HG02642 (cell line): ENCODE data around the gene KSR2.
"Not testable (repeated sequence)": the region's sequence is repeated elsewhere in the genome, so short reads cannot be mapped to it uniquely, and the experiment has no call there.

Source experiments
- ATAC-seq: cut with Tn5 transposase; IDR thresholded peaks from one replicate; pipeline ENCODE4 v1.9.1; 2021; ENCODE audit warnings: mild to moderate bottlenecking; ENCODE audit not compliant: unreplicated experiment, poor library complexity

The KSR2 gene

GRCh38 chr12:117861691-117862090, 107.1 kb downstream of the KSR2 start:
- ATAC-seq, result no peak

- ATAC-seq, result not testable (repeated sequence)
Observed at GRCh38 chr12:117860787-117861290, 108.0 kb downstream of the KSR2 start.

GRCh38 chr12:117860111-117860510, 108.7 kb downstream of the KSR2 start:
- no peak for ATAC-seq

- ATAC-seq, result no peak
Observed at GRCh38 chr12:117857632-117858612, 110.9 kb downstream of the KSR2 start.

GRCh38 chr12:117857139-117857538, 111.7 kb downstream of the KSR2 start:
- ATAC-seq, result not testable (repeated sequence)

GRCh38 chr12:117855165-117855564, 113.6 kb downstream of the KSR2 start:
- ATAC-seq, result no peak

- ATAC-seq, result no peak
Observed at GRCh38 chr12:117854339-117855012, 114.3 kb downstream of the KSR2 start.

GRCh38 chr12:117853600-117853999, 115.2 kb downstream of the KSR2 start:
- no peak for ATAC-seq

- ATAC-seq, result no peak
Observed at GRCh38 chr12:117850048-117850447, 118.7 kb downstream of the KSR2 start.

GRCh38 chr12:117847371-117847770, 121.4 kb downstream of the KSR2 start:
- no peak for ATAC-seq

- no peak for ATAC-seq
Observed at GRCh38 chr12:117845271-117845904, 123.4 kb downstream of the KSR2 start.

- ATAC-seq, result no peak
Observed at GRCh38 chr12:117844114-117844830, 124.5 kb downstream of the KSR2 start.

- ATAC-seq, result no peak
Observed at GRCh38 chr12:117842630-117843029, 126.2 kb downstream of the KSR2 start.

- ATAC-seq, result no peak
Observed at GRCh38 chr12:117842220-117842619, 126.6 kb downstream of the KSR2 start.

GRCh38 chr12:117837737-117838050, 131.1 kb downstream of the KSR2 start:
- ATAC-seq, result no peak

GRCh38 chr12:117836999-117837736, 131.6 kb downstream of the KSR2 start:
- ATAC-seq, result no peak

GRCh38 chr12:117836476-117836875, 132.3 kb downstream of the KSR2 start:
- no peak for ATAC-seq

- no peak for ATAC-seq
Observed at GRCh38 chr12:117835156-117835555, 133.6 kb downstream of the KSR2 start.
